ENCODE data around the gene HYAL3. TPM values are rescaled to one million over a fixed set of nuclear protein-coding genes. Genes with fewer than 3 reads are reported as not detected.

Gene HYAL3
- total and polyA plus RNA-seq, 2 donors (not counting 1 experiment from before 2014, with no cell fraction given), result 3.2 to 7.4 TPM

- H3K4me1 ChIP-seq (ENCODE audit: control insufficient read depth, extremely low read depth, insufficient read depth, low read length), result peaks cover 5% of the 10 kb centered on the region
- no peaks in the 10 kb centered on the region for H3K27me3 ChIP-seq (ENCODE audit: control insufficient read depth, insufficient read depth, low read length)
- peak; percentile 97 for DNase-seq (ENCODE audit: low read depth in 2 of 2)
- no peaks in the 10 kb centered on the region for H3K9me3 ChIP-seq (ENCODE audit: control insufficient read depth, insufficient read depth, low read depth, low read length)
- peaks cover 16% of the 10 kb centered on the region for H3K36me3 ChIP-seq (ENCODE audit: control insufficient read depth, insufficient read depth, low read length)
- peak within 1 kb of the TSS; percentile 79 to 97 (median 93) for H3K4me3 ChIP-seq (replicated peaks in 1 of 4; ENCODE audit: control extremely low read depth in 1 of 4, insufficient read depth in 1 of 4, low read depth in 3 of 4, low read length in 4 of 4)
- peak within 1 kb of the TSS; percentile 79 for H3K9ac ChIP-seq (ENCODE audit: insufficient read depth, low read length)
- H3K79me2 ChIP-seq (ENCODE audit: control insufficient read depth, insufficient read depth, low read length), result peaks cover 19% of the 10 kb centered on the region
- H4K20me1 ChIP-seq (ENCODE audit: control insufficient read depth, extremely low read depth, insufficient read depth, low read length), result no peaks in the 10 kb centered on the region
- peak within 1 kb of the TSS; percentile 53 for H2AFZ ChIP-seq (ENCODE audit: low read length)
- TF ChIP-seq, protein P1, sequence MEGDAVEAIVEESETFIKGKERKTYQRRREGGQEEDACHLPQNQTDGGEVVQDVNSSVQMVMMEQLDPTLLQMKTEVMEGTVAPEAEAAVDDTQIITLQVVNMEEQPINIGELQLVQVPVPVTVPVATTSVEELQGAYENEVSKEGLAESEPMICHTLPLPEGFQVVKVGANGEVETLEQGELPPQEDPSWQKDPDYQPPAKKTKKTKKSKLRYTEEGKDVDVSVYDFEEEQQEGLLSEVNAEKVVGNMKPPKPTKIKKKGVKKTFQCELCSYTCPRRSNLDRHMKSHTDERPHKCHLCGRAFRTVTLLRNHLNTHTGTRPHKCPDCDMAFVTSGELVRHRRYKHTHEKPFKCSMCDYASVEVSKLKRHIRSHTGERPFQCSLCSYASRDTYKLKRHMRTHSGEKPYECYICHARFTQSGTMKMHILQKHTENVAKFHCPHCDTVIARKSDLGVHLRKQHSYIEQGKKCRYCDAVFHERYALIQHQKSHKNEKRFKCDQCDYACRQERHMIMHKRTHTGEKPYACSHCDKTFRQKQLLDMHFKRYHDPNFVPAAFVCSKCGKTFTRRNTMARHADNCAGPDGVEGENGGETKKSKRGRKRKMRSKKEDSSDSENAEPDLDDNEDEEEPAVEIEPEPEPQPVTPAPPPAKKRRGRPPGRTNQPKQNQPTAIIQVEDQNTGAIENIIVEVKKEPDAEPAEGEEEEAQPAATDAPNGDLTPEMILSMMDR (conservative IDR thresholded peaks at IDR 0.05 in 1 of 2, IDR thresholded peaks at IDR 0.05 in 1 of 2; ENCODE audit: low read depth in 1 of 2, low read length in 2 of 2), result no peak
- no peak for TF ChIP-seq EZH2 (IDR thresholded peaks at IDR 0.05; ENCODE audit: low read length, missing control alignments)
- peak within 1 kb of the TSS; percentile 99 for H3K4me2 ChIP-seq (ENCODE audit: extremely low read depth, insufficient read depth, low read length)
- peak within 1 kb of the TSS; percentile 93 for H3K27ac ChIP-seq (ENCODE audit: insufficient read depth, low read length)
Observed at GRCh38 chr3:50292159-50293078, 6.8 kb downstream of the HYAL3 start, which contains the start of gene IFRD2. TSS of gene IFRD2 (minus strand) at chr3:50292429. CDS start at chr3:50292274, 155 bp downstream.

DNA sequence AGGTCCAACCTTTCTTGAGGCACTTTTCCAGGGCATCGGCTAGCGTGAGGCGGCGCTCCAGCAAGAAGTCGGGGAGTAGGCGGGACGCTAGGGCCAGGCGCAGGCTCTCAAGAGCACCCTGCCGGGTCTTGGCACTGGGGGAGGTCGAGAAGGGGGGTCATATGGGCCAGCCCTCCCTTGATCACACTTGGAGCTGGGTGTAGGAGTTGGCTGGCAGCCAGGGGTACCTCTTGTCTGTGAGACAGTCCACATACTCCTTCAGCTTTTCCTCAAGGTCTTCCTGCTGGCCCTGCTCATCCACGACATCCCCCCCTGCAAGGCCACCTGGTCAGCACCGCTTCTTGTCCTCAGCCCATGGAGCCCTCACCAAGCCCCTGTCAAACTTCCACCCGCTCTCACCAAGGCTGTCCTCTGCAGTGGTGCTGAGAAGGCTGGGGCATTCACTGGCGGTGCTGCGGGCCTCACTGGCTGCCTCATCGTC, 9.0 kb downstream of the HYAL3 start:
- H3K79me2 ChIP-seq (ENCODE audit: control insufficient read depth, insufficient read depth, low read length), result peaks cover 19% of the 10 kb centered on the region
- DNase-seq (ENCODE audit: low read depth in 2 of 2), result no peak
- H3K9ac ChIP-seq (ENCODE audit: insufficient read depth, low read length), result no peak overlapping the region
- no peaks in the 10 kb centered on the region for H3K9me3 ChIP-seq (ENCODE audit: control insufficient read depth, insufficient read depth, low read depth, low read length)
- H3K4me2 ChIP-seq (ENCODE audit: extremely low read depth, insufficient read depth, low read length), result no peak overlapping the region
- H3K27ac ChIP-seq (ENCODE audit: insufficient read depth, low read length), result no peak overlapping the region
- H4K20me1 ChIP-seq (ENCODE audit: control insufficient read depth, extremely low read depth, insufficient read depth, low read length), result no peaks in the 10 kb centered on the region
- H3K27me3 ChIP-seq (ENCODE audit: control insufficient read depth, insufficient read depth, low read length), result no peaks in the 10 kb centered on the region
- TF ChIP-seq, protein P1 (conservative IDR thresholded peaks at IDR 0.05 in 1 of 2, IDR thresholded peaks at IDR 0.05 in 1 of 2; ENCODE audit: low read depth in 1 of 2, low read length in 2 of 2), result no peak
- TF ChIP-seq EZH2 (IDR thresholded peaks at IDR 0.05; ENCODE audit: low read length, missing control alignments), result no peak
- peaks cover 14% of the 10 kb centered on the region for H3K36me3 ChIP-seq (ENCODE audit: control insufficient read depth, insufficient read depth, low read length)
- H3K4me3 ChIP-seq (replicated peaks in 1 of 4; ENCODE audit: control extremely low read depth in 1 of 4, insufficient read depth in 1 of 4, low read depth in 3 of 4, low read length in 4 of 4), result no peak overlapping the region
- H3K4me1 ChIP-seq (ENCODE audit: control insufficient read depth, extremely low read depth, insufficient read depth, low read length), result peaks cover 5% of the 10 kb centered on the region
- H2AFZ ChIP-seq (ENCODE audit: low read length), result no peak overlapping the region

- no peak overlapping the region for H3K9ac ChIP-seq (ENCODE audit: insufficient read depth, low read length)
- H3K36me3 ChIP-seq (ENCODE audit: control insufficient read depth, insufficient read depth, low read length), result peaks cover 14% of the 10 kb centered on the region
- no peak for DNase-seq (ENCODE audit: low read depth in 2 of 2)
- H3K79me2 ChIP-seq (ENCODE audit: control insufficient read depth, insufficient read depth, low read length), result peaks cover 19% of the 10 kb centered on the region
- no peaks in the 10 kb centered on the region for H3K9me3 ChIP-seq (ENCODE audit: control insufficient read depth, insufficient read depth, low read depth, low read length)
- no peaks in the 10 kb centered on the region for H4K20me1 ChIP-seq (ENCODE audit: control insufficient read depth, extremely low read depth, insufficient read depth, low read length)
- no peak overlapping the region for H3K4me2 ChIP-seq (ENCODE audit: extremely low read depth, insufficient read depth, low read length)
- H3K4me3 ChIP-seq (replicated peaks in 1 of 4; ENCODE audit: control extremely low read depth in 1 of 4, insufficient read depth in 1 of 4, low read depth in 3 of 4, low read length in 4 of 4), result no peak overlapping the region
- H3K27me3 ChIP-seq (ENCODE audit: control insufficient read depth, insufficient read depth, low read length), result no peaks in the 10 kb centered on the region
- no peak overlapping the region for H2AFZ ChIP-seq (ENCODE audit: low read length)
- no peak overlapping the region for H3K27ac ChIP-seq (ENCODE audit: insufficient read depth, low read length)
- H3K4me1 ChIP-seq (ENCODE audit: control insufficient read depth, extremely low read depth, insufficient read depth, low read length), result peaks cover 5% of the 10 kb centered on the region
- TF ChIP-seq, protein P1 (conservative IDR thresholded peaks at IDR 0.05 in 1 of 2, IDR thresholded peaks at IDR 0.05 in 1 of 2; ENCODE audit: low read depth in 1 of 2, low read length in 2 of 2), result no peak
- TF ChIP-seq EZH2 (IDR thresholded peaks at IDR 0.05; ENCODE audit: low read length, missing control alignments), result no peak
Observed at GRCh38 chr3:50289130-50289529, 10.1 kb downstream of the HYAL3 start.

Data from fibroblast of lung (primary cell).